MM.1S (cell line): ENCODE results near the gene FAM81A.

ENCODE experiments used
- DNase-seq: peaks from one replicate; pipeline ENCODE4 v3.0.0-alpha.2; 2015
- H2AFZ ChIP-seq: fragments of 300-600 bp; sonication (generic); 2 replicates; pipeline ENCODE4 v1.6.0; 2016; ENCODE audit warnings: antibody characterized with exemption, low read length
- H3F3A ChIP-seq: fragments of 300-600 bp; sonication (generic); 2 replicates; pipeline ENCODE4 v1.6.1; 2016; ENCODE audit warnings: mild to moderate bottlenecking, antibody characterized with exemption, low read length, moderate library complexity, mixed read lengths; ENCODE audit not compliant: insufficient read depth
- H3K27ac ChIP-seq: fragments of 300-600 bp; sonication (generic); 2 replicates; pipeline ENCODE4 v1.5.1; 2016; ENCODE audit warnings: mild to moderate bottlenecking, low read length
- H3K27me3 ChIP-seq: fragments of 300-600 bp; sonication (generic); replicated peaks from 2 replicates; pipeline ENCODE4 v1.6.0; 2016; ENCODE audit warnings: low read length; ENCODE audit not compliant: insufficient read depth
- H3K36me3 ChIP-seq: fragments of 300-600 bp; sonication (generic); replicated peaks from 2 replicates; pipeline ENCODE4 v1.6.1; 2016; ENCODE audit warnings: mild to moderate bottlenecking, low read length, mixed read lengths; ENCODE audit not compliant: insufficient read depth
- H3K4me1 ChIP-seq: fragments of 300-600 bp; sonication (generic); 2 replicates; pipeline ENCODE4 v1.6.1; 2016; ENCODE audit warnings: low read length, mixed read lengths
- H3K4me2 ChIP-seq: fragments of 300-600 bp; sonication (generic); 2 replicates; pipeline ENCODE4 v1.6.0; 2016; ENCODE audit warnings: low read depth, low read length
- H3K4me3 ChIP-seq: fragments of 300-600 bp; sonication (generic); 2 replicates; pipeline ENCODE4 v1.5.1; 2016; ENCODE audit warnings: low read length, mixed read lengths
- H3K79me2 ChIP-seq: fragments of 300-600 bp; sonication (generic); 2 replicates; pipeline ENCODE4 v1.6.1; 2016; ENCODE audit warnings: mixed run types, low read length, mixed read lengths
- H3K9ac ChIP-seq: fragments of 300-600 bp; sonication (generic); 2 replicates; pipeline ENCODE4 v1.6.1; 2016; ENCODE audit warnings: low read length, mixed read lengths
- H3K9me2 ChIP-seq: fragments of 300-600 bp; sonication (generic); replicated peaks from 2 replicates; pipeline ENCODE4 v1.6.1; 2016; ENCODE audit warnings: mild to moderate bottlenecking, low read length, mixed read lengths; ENCODE audit not compliant: insufficient read depth
- H3K9me3 ChIP-seq: fragments of 300-600 bp; sonication (generic); replicated peaks from 2 replicates; pipeline ENCODE4 v1.6.1; 2016; ENCODE audit warnings: mild to moderate bottlenecking, low read length, mixed read lengths; ENCODE audit not compliant: insufficient read depth
- H4K20me1 ChIP-seq: fragments of 300-600 bp; sonication (generic); 2 replicates; pipeline ENCODE4 v1.6.1; 2016; ENCODE audit warnings: mild to moderate bottlenecking, low read length, moderate library complexity, mixed read lengths; ENCODE audit not compliant: insufficient read depth
- CTCF ChIP-seq: fragments of 300-600 bp; sonication (generic); IDR thresholded peaks from 2 replicates; pipeline ENCODE4 v1.5.1; 2016; ENCODE audit warnings: antibody characterized with exemption, low read length, mixed read lengths
- EZH2 ChIP-seq: fragments of 300-600 bp; sonication (generic); optimal IDR thresholded peaks from 2 replicates; pipeline ENCODE3; 2017; ENCODE audit warnings: low read depth, mild to moderate bottlenecking, antibody characterized with exemption, low read length, mixed read lengths
- EZH2phosphoT487 ChIP-seq: fragments of 300-600 bp; sonication (generic); IDR thresholded peaks from 2 replicates; pipeline ENCODE4 v1.6.1; 2018; ENCODE audit warnings: antibody characterized with exemption, low read length

FAM81A gene

GRCh38 chr15:59447367-59447766 lies 9.4 kb downstream of the FAM81A start:
- Histone ChIP-seq H3K27ac (no peak overlapping the region), H3K9me3 (no peaks in the 10 kb centered on the region), H3K9ac (no peak overlapping the region), H3K79me2 (no peaks in the 10 kb centered on the region), H3K27me3 (no peaks in the 10 kb centered on the region), H4K20me1 (no peaks in the 10 kb centered on the region), H3K36me3 (no peaks in the 10 kb centered on the region), H3K4me1 (0 out of 2 replicates have a peak, but pooled peaks cover 4% of the 10 kb centered on the region), H3K9me2 (no peaks in the 10 kb centered on the region), H2AFZ (no peak overlapping the region), H3K4me2 (no peak overlapping the region), H3F3A (no peaks in the 10 kb centered on the region), H3K4me3 (no peak overlapping the region)
- no peak for TF ChIP-seq EZH2phosphoT487
- DNase-seq: no peak

GRCh38 chr15:59448871-59449270 lies 10.9 kb downstream of the FAM81A start:
- Histone ChIP-seq H3K27ac (no peak overlapping the region), H3K4me1 (0 out of 2 replicates have a peak, but pooled peaks cover 4% of the 10 kb centered on the region), H3K9me3 (no peaks in the 10 kb centered on the region), H3K9me2 (no peaks in the 10 kb centered on the region), H4K20me1 (no peaks in the 10 kb centered on the region), H3K4me2 (no peak overlapping the region), H3F3A (no peaks in the 10 kb centered on the region), H3K79me2 (no peaks in the 10 kb centered on the region), H3K4me3 (no peak overlapping the region), H2AFZ (no peak overlapping the region), H3K36me3 (no peaks in the 10 kb centered on the region), H3K9ac (no peak overlapping the region), H3K27me3 (no peaks in the 10 kb centered on the region)
- DNase-seq: no peak
- TF ChIP-seq CTCF (no peak), EZH2 (no peak), EZH2phosphoT487 (no peak)

GRCh38 chr15:59453474-59454215 lies 15.7 kb downstream of the FAM81A start:
- Histone ChIP-seq H3K79me2 (no peaks in the 10 kb centered on the region), H3K4me1 (no peaks in the 10 kb centered on the region), H3K27ac (no peak overlapping the region), H3K4me2 (no peak overlapping the region), H3K27me3 (no peaks in the 10 kb centered on the region), H3K9ac (no peak overlapping the region), H3K9me3 (no peaks in the 10 kb centered on the region), H3K36me3 (no peaks in the 10 kb centered on the region), H3K9me2 (no peaks in the 10 kb centered on the region), H2AFZ (no peak overlapping the region), H3K4me3 (no peak overlapping the region), H4K20me1 (no peaks in the 10 kb centered on the region), H3F3A (no peaks in the 10 kb centered on the region)
- TF ChIP-seq EZH2 (no peak), EZH2phosphoT487 (no peak), CTCF (no peak)
- DNase-seq: no peak

- no peaks in the 10 kb centered on the region for H3F3A ChIP-seq
- no peaks in the 10 kb centered on the region for H3K4me1 ChIP-seq
- no peaks in the 10 kb centered on the region for H3K27me3 ChIP-seq
- no peak for DNase-seq
- H3K27ac ChIP-seq: no peak overlapping the region
- H4K20me1 ChIP-seq: no peaks in the 10 kb centered on the region
- H2AFZ ChIP-seq: no peak overlapping the region
- H3K4me3 ChIP-seq: no peak overlapping the region
- H3K9me2 ChIP-seq: no peaks in the 10 kb centered on the region
- H3K36me3 ChIP-seq: no peaks in the 10 kb centered on the region
- H3K4me2 ChIP-seq: no peak overlapping the region
- H3K79me2 ChIP-seq: no peaks in the 10 kb centered on the region
- no peaks in the 10 kb centered on the region for H3K9me3 ChIP-seq
- TF ChIP-seq CTCF: no peak
- TF ChIP-seq EZH2: no peak
- no peak for TF ChIP-seq EZH2phosphoT487
- no peak overlapping the region for H3K9ac ChIP-seq
Measured at GRCh38 chr15:59456114-59456513, 18.1 kb downstream of the FAM81A start.
